IPS DF 19.7 (cell line): Measurements from ENCODE around the gene SYNE3.

ENCODE experiments used
- DNase-seq: peaks from one replicate; pipeline ENCODE4 v3.0.0-alpha.2; 2013; ENCODE audit warnings: low read depth, low spot score

Gene SYNE3

DNA sequence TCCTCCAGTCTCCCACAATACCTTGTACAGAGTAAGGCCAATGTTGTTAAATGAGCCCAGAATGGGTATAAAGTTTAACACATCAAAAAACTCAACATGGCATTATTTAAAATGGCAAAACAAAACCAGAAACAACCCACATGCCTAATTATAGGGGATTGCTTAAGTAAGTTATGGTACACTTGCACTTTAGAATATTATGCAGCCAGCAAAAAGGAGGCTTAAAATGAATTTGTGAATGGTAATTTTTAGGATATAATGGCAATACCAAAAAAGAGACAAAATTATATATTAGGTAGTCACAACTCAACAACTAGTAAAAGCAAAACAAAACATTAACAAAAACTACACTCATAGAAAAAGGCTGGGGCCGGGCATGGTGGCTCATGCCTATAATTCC is 39.7 kb downstream of the SYNE3 start:
- no peak for DNase-seq

DNA sequence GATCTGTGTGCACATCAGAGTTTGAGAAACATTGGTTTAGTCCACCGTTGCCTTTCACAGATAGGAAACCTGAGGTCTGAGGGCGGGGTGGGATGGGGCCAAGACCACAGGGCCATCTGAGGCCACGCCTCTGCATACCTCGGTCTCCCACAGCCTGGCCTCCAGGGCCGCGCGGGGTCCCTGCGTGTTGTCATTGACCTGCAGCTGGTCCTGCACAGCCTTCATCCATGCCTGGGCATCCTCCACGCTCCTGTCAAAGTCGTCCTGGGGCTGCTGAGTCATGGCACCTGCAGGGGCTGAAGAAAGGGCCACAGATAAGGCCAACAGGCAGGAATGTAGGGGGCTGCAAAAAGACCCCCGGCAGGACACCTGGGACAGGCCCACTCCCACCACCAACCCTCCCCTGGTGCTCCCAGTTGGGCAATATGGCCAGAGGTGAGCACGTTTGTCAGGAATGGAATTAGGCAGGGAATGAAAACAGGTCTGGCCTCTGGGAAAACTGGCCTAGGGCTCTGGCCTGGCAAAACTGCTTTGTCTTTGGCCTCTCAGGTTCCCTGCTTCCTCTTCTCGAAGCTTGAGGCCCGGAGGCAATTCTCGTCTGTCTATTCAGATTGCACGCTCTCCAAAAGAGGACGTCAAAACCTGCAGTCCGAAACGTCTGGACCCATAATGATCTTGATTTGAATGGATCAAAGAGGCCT is 40.8 kb downstream of the SYNE3 start:
- no peak for DNase-seq

DNA sequence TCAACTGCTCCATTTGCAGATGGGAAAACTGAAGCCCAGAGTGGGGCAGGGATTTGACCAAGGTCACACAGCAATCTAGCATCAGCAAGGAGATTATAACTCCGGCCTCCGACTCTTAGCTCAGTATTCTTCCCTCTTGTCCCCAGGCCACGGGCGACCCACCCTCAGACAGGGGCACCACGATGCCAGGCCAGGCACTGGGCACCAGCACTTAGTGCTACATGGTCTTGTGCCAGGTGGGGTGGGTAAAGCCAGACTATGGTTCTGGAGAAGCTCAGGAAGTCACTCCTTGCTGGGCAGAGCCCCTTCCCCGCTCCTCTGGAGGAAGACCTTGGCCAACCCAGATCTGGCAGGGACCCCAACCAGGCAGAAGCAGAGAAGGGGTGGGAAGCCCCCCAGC is 41.5 kb downstream of the SYNE3 start:
- no peak for DNase-seq

DNA sequence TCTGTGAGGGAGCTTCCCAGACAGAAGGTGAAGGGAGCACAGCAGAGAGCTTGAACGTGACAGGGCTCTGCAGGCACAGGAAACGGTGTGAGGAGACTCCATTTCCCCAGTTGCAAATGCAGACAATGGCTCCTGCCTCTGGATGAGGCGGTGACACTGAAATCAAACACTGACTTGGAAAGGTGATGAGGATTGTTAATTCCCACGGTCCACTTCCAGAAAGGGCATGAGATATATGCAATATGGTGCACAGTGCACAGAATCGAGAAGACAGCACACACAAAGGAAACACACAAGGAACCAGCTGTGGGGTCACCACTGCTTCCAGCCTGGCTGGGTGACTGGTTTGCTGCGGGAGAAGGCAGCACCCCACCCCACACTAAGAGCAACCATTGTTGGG is 42.0 kb downstream of the SYNE3 start:
- no peak for DNase-seq

DNA sequence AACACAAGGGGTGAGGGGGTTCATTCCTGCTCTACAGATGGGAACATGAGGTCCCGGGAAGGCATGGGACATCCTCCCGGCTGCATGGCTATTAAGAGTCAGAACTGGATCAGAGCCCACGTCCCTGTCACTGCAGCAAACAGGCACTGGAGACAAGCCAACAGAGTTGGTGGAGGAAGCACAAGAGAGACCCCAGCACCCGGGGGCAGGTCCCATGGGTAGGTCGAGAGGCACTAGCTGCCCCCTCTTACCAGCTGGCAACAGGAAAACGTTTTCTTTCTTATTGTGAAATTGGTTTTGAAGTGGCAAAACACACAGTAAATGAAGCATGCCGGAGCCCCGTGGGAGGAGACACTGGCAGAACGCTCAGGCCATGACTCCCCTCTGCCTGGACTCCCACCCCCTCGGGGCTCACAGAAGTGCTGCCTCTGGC is 43.6 kb downstream of the SYNE3 start:
- DNase-seq: no peak

DNA sequence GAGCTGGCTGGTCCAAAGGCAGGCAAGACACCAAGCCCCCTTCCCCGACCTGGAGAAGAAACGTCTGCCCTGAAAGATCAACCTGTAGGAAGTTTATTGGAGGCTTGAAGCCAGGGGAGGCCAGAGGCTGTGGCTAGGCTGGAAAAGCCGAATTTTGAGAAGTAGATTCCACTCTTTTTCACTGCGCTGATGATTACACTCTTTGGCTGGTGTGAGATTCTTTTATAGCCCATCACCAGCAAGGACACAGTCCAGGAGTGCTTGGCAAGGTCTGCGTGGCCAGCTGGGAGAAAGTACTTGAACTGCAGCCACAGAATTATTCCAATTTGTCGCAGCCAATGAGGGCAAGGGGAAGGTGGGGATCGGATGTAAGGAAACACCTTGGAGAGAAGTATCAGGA is 45.0 kb downstream of the SYNE3 start:
- DNase-seq: no peak

DNA sequence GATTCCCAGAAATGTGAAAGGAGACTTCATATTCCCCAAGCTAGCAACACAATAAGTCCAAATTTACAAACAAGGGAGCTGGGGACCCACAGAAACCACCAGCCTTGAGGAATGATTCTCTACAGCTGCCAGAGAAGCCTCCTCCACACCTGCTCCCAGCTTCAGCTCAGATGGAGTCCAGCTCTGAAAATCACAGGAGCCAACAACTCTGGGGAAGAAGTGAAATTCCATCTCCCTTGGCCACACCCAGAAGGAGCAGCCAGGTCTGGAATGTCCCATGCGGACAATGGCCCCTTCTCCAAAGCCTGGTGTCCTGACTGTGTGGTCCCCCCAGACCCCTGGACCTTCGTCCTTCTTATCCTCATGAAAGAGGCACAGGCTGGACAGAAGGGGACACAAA is 45.4 kb downstream of the SYNE3 start:
- no peak for DNase-seq

DNA sequence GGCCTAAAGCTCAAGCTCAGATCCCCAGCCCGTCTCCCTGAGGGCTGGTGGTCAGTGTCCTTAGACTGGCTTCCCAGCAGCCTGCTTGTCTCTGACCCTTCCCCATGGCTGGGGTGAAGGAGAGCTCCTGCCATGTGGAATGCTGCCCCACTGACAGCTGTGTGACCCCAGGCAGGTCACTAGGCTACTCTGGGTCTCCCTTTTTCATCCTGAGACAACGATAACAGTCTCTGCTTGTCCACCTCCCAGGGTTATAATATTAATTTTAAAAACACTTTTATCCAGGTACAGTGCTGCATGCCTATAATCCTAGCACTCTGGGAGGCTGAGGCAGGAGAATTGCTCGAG is 47.3 kb downstream of the SYNE3 start:
- no peak for DNase-seq

DNA sequence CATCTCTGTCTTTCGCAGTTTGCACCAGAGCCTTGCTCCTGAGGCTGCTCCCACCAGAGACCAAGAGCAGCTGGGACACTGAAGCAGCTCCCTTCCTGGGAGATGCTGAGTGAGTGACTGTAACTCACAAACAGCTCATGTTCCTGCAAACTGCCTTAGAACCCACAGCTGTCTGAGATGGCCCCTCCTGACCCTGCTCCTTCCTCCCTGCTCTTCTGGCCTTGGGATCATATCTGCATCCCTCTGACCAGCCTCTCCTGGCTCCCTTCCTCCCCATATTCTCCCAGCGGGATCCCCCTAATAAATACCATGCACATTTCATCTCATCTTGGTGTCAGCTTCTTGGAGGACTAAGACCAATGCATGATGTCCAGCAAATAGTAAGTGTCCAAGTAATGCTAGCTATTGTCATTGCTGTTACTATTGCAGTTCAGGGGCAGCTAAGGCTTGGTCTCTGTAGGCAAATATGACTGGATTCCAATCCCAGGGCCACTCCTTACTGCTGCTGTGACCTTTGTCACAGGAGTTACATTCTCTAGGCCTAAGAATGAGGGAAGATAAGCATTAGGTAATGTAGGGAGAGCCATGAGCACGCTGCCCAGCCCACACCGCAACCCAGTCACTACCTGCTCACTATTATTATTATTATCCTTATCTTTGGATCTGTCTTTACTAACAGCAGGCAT is 47.9 kb downstream of the SYNE3 start:
- DNase-seq: no peak

DNA sequence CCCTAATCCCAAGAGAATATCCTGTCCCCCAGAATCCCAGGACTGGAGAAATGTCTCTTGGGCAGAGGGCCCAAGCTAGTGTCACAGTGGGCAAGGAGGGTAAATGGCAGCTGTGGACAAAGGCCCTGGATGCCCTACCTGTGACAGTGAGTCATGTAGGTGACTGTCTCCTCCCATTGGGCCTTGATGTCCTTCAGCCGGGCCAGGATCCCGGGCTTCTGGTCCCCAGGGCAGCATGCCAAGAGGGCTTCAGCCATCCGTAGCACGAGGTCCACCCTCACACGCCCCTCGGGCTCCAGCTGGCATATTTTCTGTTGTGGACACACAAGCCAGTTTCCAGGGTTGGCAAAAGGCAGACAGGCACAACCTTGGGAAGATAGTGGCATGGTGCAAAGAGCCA is 48.8 kb downstream of the SYNE3 start:
- DNase-seq: no peak

DNA sequence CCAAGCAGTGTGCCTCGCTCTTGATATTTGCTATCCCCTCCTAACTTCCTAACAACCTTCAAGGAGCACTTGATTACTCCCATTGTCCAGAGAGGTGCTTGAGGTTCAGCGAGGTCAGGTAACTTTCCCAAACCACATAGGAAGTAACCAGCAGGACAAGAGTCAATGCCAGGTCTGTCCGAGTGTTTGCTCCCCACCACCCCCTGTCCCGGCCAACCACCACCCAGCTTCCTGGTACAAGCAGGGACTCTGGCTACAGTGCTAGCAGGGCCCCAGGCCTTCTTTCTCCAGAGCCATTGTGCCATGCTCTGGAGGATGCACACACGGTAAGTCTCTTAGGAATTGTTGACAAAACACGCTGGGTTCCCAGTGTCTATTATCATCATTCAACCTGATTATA is 49.2 kb downstream of the SYNE3 start:
- no peak for DNase-seq
